Rectal smooth muscle tissue (tissue), 1 donor: Measurements from ENCODE around the gene ABCB10.
A peak's percentile ranks its signal among the peaks of the same experiment; 100 is the strongest.

Experiments used
- H3K27ac ChIP-seq: one replicate; pipeline ENCODE4 v1.7.0; 2013; ENCODE audit warnings: low read depth, low read length, inconsistent platforms
- H3K27me3 ChIP-seq: one replicate; pipeline ENCODE4 v1.7.0; 2013; ENCODE audit warnings: low read length; ENCODE audit not compliant: control insufficient read depth, insufficient read depth
- H3K36me3 ChIP-seq: one replicate; pipeline ENCODE4 v1.7.0; 2013; ENCODE audit warnings: low read length; ENCODE audit not compliant: control insufficient read depth, insufficient read depth
- H3K4me1 ChIP-seq: one replicate; pipeline ENCODE4 v1.7.0; 2013; ENCODE audit warnings: low read length; ENCODE audit not compliant: control insufficient read depth, insufficient read depth
- H3K4me3 ChIP-seq: one replicate; pipeline ENCODE4 v1.7.0; 2013; ENCODE audit warnings: low read length
- H3K9ac ChIP-seq: one replicate; pipeline ENCODE4 v1.7.0; 2013; ENCODE audit warnings: low read length

The ABCB10 gene

DNA sequence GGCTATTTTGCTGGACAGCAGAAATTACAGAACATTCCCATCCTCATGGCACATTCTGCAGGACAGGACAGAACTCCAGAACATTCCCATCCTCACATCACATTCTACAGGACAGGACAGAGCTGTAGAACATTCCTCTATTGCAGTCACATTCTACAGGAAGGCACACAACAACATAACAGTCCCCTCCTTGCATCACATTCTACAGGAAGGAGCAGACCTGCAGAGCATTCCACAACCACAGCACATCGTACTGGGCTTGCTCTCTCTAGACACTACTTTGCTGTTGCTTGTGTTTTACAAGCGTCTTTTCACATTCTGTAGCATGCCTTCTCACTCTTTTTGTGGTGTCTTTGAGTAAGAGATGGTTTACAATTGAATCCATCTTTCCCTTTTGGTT, 26.8 kb upstream of the ABCB10 start:
- Histone ChIP-seq H3K36me3 (no peaks in the 10 kb centered on the region), H3K4me3 (no peak overlapping the region), H3K9ac (no peak overlapping the region), H3K27ac (no peak overlapping the region), H3K27me3 (no peaks in the 10 kb centered on the region), H3K4me1 (no peaks in the 10 kb centered on the region)

DNA sequence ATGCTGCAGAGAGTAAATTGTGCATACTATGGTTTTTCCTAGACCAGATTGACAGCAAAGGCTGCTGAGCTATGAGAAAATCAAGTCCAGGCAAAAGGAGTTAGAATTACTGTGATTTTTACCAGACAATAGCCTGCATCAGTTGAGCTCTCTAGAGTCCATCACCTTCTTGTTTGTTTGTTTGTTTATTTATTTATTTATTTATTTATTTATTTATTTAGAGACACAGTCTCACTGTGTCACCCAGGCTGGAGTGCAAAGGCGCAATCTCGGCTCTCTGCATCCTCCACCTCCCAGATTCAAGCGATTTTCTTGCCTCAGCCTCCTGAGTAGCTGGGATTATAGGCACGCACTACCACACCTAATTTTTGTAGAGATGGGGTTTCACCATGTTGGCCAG, 24.2 kb upstream of the ABCB10 start:
- Histone ChIP-seq H3K27ac (no peak overlapping the region), H3K36me3 (no peaks in the 10 kb centered on the region), H3K9ac (no peak overlapping the region), H3K27me3 (no peaks in the 10 kb centered on the region), H3K4me3 (no peak overlapping the region), H3K4me1 (peaks cover 12% of the 10 kb centered on the region)

DNA sequence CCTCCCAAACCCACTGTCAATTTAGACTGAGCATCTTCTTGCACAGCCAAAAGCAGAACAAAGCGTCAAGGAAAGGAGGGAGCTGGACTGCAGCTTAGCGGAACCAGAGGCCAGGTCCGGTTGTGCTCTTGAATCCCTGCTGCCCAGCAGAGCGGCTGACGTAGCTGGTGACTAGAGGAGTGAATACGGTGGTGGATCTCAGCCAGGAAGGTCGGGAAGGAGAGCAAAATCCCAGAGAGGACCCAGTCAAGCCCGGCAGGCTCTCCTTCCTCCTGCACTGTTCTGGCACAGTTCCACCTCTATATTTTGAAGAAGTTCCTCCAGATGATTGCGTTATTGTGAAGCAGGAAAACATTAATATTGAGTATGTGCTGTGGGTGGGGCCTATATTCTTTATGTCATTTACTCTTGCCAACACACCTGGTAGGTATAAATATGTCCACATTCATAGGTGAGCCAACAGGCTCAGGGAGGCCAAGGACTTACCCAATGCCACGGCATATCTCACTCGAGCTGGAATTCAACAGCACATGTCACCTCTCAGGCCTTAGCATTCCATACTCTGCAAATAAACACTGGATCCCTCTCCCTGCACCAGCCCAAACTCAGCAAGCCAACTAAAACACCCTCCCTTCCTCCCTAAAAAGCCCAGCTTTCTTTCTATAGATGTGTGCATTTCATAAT, 23.6 kb upstream of the ABCB10 start:
- H3K27me3 ChIP-seq = no peaks in the 10 kb centered on the region
- no peak overlapping the region for H3K4me3 ChIP-seq
- no peak overlapping the region for H3K9ac ChIP-seq
- no peak overlapping the region for H3K27ac ChIP-seq
- no peaks in the 10 kb centered on the region for H3K36me3 ChIP-seq
- H3K4me1 ChIP-seq = peaks cover 12% of the 10 kb centered on the region

DNA sequence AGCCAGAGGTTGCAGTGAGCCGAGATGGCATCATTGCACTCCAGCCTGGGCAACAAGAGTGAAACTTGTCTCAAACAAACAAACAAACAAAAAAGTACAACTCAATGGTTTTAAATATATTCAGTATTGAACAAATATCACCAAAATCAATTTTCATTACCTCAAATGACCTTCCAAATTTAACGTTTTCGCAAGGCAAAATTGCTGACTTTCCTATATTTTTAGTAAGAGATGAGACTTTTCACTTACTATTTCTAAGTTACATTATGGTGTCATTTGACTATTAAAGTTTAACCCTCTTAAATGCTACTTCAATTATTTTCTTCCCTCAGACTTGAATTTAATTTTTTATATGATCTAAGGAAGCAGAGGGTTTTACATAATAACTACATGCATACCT, 23.0 kb upstream of the ABCB10 start:
- H3K36me3 ChIP-seq = no peaks in the 10 kb centered on the region
- no peak overlapping the region for H3K9ac ChIP-seq
- H3K4me1 ChIP-seq = peaks cover 12% of the 10 kb centered on the region
- no peaks in the 10 kb centered on the region for H3K27me3 ChIP-seq
- no peak overlapping the region for H3K27ac ChIP-seq
- no peak overlapping the region for H3K4me3 ChIP-seq

DNA sequence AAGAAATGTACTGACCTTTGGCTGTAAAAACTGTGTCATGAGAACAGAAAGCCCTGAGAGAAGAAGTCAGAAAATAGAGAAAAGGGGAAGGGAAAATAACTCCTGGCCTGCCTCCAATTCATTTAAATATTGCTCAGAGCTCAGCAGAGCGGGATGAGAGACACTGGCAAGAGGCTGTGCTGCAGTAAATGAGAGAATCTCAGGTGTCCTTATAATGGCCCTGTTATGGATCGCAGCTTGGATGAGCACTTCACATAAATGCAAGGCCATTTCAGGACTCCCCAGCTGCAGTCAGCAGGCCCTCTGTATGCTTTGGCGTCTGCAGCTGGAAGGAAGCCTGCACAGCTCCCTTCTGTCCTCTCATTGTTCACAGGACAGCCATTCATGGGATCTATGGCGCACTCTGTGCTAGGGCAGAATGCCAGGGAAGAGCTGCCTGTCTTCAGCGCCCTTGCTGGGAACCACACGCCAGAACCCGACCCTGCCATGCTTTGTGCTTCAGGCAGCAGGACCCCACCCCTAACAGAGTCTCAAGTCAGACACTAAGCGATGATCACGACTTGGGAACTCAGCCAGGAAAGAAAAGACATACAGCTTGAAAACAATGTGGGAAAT, 20.7 kb upstream of the ABCB10 start:
- Histone ChIP-seq H3K4me3 (peak overlapping the region; percentile 57), H3K27ac (peak overlapping the region; percentile 48), H3K27me3 (no peaks in the 10 kb centered on the region), H3K4me1 (peaks cover 12% of the 10 kb centered on the region), H3K9ac (no peak overlapping the region), H3K36me3 (no peaks in the 10 kb centered on the region)

DNA sequence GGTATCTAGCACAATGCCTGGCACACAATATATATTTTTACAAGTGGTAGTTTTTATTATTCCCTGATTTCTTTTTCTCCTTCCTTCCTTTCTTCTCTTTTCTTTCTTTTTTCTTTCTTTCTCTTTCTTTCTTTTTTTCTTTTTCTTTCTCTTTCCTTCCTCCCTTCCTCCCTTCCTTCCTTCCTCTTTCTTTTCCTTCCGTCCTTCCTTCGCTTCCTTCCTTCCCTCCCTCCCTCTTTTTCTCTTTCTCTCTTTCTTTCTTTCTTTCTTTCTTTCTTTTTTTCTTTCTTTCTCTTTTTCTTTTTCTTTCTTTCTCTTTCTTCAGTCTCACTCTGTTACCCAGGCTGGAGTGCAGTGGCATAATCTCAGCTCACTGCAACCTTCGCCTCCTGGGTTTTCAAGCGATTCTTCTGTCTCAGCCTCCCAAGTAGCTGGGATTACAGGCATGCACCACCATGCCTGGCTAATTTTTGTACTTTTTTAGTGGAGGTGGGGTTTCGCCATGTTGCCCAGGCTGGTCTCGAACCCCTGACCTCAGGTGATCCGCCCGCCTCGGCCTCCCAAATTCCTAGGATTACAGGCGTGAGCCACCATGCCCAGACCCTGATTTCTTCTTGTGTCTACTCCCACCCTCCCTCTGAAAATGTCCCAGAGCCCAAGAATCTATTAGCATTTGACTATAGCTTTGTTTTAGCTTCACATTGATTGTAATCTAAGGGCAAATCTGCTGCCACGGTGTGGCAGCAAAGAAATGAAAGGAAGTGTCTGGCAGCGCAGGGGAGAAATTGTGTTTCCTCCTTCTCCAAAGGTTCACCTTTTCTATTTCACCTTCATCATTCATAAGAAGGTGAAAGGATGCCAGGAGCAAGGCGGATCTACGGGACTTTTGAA, 19.9 kb upstream of the ABCB10 start:
- peaks cover 12% of the 10 kb centered on the region for H3K4me1 ChIP-seq
- peak overlapping the region; percentile 48 for H3K27ac ChIP-seq
- H3K36me3 ChIP-seq = no peaks in the 10 kb centered on the region
- H3K4me3 ChIP-seq = peak overlapping the region; percentile 57
- H3K27me3 ChIP-seq = no peaks in the 10 kb centered on the region
- no peak overlapping the region for H3K9ac ChIP-seq

DNA sequence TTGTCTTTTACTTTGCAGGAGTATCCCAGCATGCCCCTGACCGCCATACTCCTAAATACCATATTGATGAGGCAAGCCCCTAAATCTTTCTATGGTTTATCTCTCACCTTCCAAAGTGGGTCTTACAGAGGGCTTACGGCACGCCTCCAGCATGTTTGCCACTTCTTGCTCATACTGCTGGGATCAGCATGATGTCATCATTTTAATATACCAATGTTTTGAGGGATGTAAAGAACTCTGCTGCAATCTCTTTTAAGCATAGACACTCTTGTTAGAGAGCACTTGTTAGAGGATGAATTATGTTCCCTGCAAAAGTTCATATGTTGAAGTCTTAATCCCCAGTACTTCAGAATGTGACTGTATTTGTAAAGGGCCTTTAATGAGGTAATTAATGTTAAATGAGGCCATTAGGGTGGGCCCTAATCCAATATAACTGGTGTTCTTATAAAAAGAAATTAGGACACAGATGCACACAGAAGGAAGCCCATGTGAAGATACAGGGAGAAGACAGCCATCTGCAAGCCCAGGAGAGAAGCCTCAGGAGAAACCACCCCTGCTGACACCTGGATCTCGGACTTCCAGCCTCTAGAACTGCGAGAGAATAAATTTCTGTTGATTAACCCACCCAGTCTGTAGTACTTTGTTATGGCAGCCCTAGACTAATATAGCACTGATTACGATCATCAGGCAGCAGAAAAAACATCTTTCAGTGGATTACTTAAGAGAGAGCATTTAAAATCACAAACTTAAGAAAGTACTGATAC, 16.4 kb upstream of the ABCB10 start:
- Histone ChIP-seq H3K27me3 (no peaks in the 10 kb centered on the region), H3K4me1 (peaks cover 12% of the 10 kb centered on the region), H3K9ac (no peak overlapping the region), H3K4me3 (no peak overlapping the region), H3K27ac (no peak overlapping the region), H3K36me3 (no peaks in the 10 kb centered on the region)

DNA sequence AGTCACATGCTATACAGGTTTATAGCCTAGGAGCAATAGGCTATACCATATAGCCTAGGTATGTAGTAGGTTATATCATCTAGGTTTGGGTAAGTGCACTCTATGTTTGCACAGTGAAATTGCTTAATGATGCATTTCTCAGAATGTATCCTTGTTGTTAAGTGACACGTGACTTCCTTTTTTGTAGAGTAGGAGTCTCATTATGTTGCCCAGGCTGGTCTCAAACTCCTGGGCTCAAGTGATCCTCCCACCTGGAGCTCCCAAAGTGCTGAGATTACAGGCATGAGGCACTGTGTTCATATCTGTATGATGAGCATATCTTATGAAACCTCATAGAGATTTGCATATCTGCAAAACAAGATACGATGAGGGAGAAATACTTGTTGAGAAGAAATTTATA, 13.8 kb upstream of the ABCB10 start:
- no peak overlapping the region for H3K4me3 ChIP-seq
- no peak overlapping the region for H3K9ac ChIP-seq
- no peaks in the 10 kb centered on the region for H3K27me3 ChIP-seq
- H3K36me3 ChIP-seq = no peaks in the 10 kb centered on the region
- no peak overlapping the region for H3K27ac ChIP-seq
- no peaks in the 10 kb centered on the region for H3K4me1 ChIP-seq

DNA sequence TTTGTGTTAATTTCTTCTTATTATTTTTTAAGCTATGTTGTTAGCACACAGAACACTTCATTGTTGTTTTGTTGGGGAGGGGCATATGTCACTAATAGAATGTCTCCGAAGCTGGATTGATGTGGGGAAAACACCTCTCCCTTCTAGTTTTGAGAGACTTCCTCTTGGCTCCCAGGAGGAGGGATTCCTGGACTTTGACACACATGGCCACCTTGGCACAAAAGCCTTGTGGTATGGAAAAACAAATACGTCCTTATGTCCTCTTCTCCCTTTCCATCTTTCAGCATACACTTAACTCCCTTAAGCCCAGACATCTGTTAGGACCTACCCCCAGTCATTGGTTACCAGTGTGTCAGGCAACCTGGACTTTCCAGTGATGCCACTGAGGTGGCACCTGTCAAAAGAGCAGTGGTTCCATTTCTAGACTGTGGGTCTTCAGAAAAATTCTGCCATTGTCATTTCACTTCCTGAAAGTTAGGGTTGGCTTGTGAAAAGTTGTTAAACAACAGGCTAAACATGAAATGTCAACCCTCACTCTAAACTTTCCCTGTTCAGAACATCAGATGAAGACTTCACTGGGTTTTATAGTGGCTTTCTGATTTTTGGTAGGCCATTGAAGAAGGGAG, 12.5 kb upstream of the ABCB10 start:
- no peak overlapping the region for H3K4me3 ChIP-seq
- H3K4me1 ChIP-seq = no peaks in the 10 kb centered on the region
- no peak overlapping the region for H3K27ac ChIP-seq
- no peak overlapping the region for H3K9ac ChIP-seq
- no peaks in the 10 kb centered on the region for H3K36me3 ChIP-seq
- no peaks in the 10 kb centered on the region for H3K27me3 ChIP-seq

DNA sequence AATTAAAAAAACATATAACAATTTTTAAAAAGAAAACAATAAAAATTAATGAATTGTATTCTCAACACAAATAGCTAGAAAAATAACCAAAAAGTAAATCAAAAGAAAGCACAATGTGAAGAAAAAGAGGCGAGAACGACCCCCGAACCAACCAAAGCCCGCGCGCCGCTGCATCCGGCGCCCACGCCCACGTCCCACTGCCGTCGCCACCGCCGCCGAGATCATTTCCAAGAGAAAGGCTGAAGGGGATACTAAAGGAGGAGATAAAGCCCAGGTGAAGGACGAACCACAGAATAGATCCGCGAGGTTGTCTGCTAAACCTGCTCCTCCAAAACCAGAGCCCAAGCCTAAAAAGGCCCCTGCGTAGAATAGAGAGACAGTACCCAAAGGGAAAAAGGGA, 11.8 kb upstream of the ABCB10 start:
- no peak overlapping the region for H3K4me3 ChIP-seq
- no peaks in the 10 kb centered on the region for H3K4me1 ChIP-seq
- H3K27me3 ChIP-seq = no peaks in the 10 kb centered on the region
- H3K27ac ChIP-seq = no peak overlapping the region
- H3K9ac ChIP-seq = no peak overlapping the region
- no peaks in the 10 kb centered on the region for H3K36me3 ChIP-seq

DNA sequence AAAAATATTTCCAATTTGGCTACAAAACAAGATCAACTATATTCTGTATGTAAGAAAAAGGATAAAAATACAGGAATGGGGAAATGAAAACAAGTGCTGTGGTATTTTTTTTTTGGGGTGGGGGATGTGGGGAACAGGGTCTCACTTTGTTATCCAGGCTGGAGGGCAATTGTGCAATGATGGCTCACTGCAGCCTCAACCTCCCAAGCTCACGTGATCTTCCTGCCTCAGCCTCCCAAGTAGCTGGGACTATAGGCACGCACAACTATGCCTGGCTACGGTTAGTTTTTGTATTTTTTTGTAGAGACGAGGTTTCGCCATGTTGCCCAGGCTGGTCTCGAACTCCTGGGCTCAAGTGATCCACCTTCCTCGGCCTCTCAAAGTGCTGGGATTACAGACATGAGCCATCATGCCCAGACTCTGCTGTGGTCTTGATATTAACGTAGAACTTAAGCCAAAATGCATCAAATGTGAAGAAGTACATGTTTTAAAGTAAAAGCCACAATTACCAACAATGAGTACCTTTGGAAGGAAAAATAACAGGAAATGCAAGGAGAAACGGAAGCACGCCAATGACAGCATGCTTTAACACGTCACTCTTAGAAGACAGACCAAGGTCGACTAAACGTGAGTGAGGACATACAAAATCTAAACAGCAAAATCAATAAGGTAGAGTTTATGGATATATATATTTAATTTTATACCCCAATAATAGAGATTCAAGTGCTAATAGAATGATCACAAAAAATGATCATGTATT, 8.8 kb upstream of the ABCB10 start:
- peaks cover 4% of the 10 kb centered on the region for H3K4me1 ChIP-seq
- no peak overlapping the region for H3K9ac ChIP-seq
- H3K4me3 ChIP-seq = no peak overlapping the region
- H3K27me3 ChIP-seq = no peaks in the 10 kb centered on the region
- no peak overlapping the region for H3K27ac ChIP-seq
- H3K36me3 ChIP-seq = no peaks in the 10 kb centered on the region
